ENCODE results near the gene IL10RA.

GRCh38 chr11:117992136-117992535, 5.9 kb downstream of the IL10RA start:
- no peak for TF ChIP-seq POLR2A (IDR thresholded peaks at IDR 0.05)
- no peak for TF ChIP-seq CTCF (IDR thresholded peaks at IDR 0.05)

Measured in prostate gland (tissue), 2 donors.